ENCODE data around the gene MTR. TPM values are rescaled to one million over a fixed set of nuclear protein-coding genes. Genes with fewer than 3 reads are reported as not detected.

Gene MTR
- total RNA-seq, 1 experiment from 2014 or later: 35.5 TPM

DNA sequence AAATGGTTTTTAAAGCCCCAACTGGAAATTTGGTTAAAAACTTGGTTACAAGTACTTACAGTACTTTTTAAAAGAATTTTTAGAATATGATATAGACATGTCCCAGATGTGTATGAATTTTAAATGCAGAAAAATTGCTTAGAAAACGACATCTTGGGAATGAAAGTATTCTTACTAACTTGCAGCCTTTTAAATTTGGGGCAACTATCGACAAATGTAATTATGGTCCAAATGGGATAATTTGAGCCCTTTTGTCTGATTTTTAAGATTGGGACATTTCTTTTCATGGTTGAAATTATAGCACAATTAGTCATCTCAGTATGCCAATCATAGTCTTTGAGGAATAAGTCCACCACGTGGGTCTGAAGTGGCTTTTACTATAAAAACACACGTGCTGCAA, 43.2 kb upstream of the MTR start:
- Histone ChIP-seq H3K9ac (ENCODE audit: extremely low read depth, insufficient read length, low read length) (no peak overlapping the region), H3K9me3 (ENCODE audit: control insufficient read depth, low read depth, low read length) (no peaks in the 10 kb centered on the region), H2AFZ (ENCODE audit: low read length) (no peak overlapping the region), H3K14ac (ENCODE audit: insufficient read depth, low read length) (no peak overlapping the region), H4K5ac (ENCODE audit: insufficient read length, low read depth, low read length) (no peak overlapping the region), H2BK15ac (ENCODE audit: low read depth, low read length) (no peak overlapping the region), H2BK5ac (ENCODE audit: insufficient read length, low read length) (no peak overlapping the region), H3K56ac (ENCODE audit: insufficient read length, low read depth, low read length) (no peak overlapping the region), H3T11ph (ENCODE audit: low read length) (no peak overlapping the region), H3K23me2 (ENCODE audit: insufficient read length, low read depth, low read length, poor library complexity, severe bottlenecking) (no peaks in the 10 kb centered on the region), H3K27ac (ENCODE audit: insufficient read length, low read depth, low read length) (no peak overlapping the region), H4K91ac (ENCODE audit: insufficient read length, low read depth, low read length) (no peak overlapping the region), H2BK120ac (ENCODE audit: low read depth, low read length, poor library complexity, severe bottlenecking) (no peak overlapping the region), H3K27me3 (ENCODE audit: insufficient read depth, low read length) (no peaks in the 10 kb centered on the region), H3K23ac (ENCODE audit: insufficient read length, low read depth, low read length) (no peak overlapping the region), H3K18ac (ENCODE audit: insufficient read length, low read depth, low read length) (no peak overlapping the region), H2BK20ac (ENCODE audit: low read depth, low read length, poor library complexity, severe bottlenecking) (no peak overlapping the region), H3K4me2 (ENCODE audit: insufficient read depth, insufficient read length, low read length) (no peak overlapping the region), H2BK12ac (ENCODE audit: insufficient read length, low read depth, low read length) (no peak overlapping the region), H4K20me1 (ENCODE audit: control insufficient read depth, insufficient read depth, insufficient read length) (no peaks in the 10 kb centered on the region), H4K8ac (replicated peaks; ENCODE audit: insufficient read length, low read depth, low read length) (no peak overlapping the region), H3K79me1 (ENCODE audit: insufficient read depth, low read depth, low read length, poor library complexity, severe bottlenecking) (no peaks in the 10 kb centered on the region), H2AK5ac (ENCODE audit: insufficient read length, low read length) (no peak overlapping the region), H3K4ac (ENCODE audit: low read depth, low read length) (no peak overlapping the region), H3K79me2 (ENCODE audit: insufficient read depth, low read length) (no peaks in the 10 kb centered on the region), H3K4me1 (ENCODE audit: insufficient read depth, low read length) (no peaks in the 10 kb centered on the region)
- peaks cover 0 to 8% (median 6%) of the 10 kb centered on the region in 3 experiments; a peak in 3 of 7 replicates for H3K36me3 Mint-ChIP-seq (ENCODE audit: insufficient read depth in 1 of 3, low read depth in 3 of 3)
- TF ChIP-seq, protein P1, sequence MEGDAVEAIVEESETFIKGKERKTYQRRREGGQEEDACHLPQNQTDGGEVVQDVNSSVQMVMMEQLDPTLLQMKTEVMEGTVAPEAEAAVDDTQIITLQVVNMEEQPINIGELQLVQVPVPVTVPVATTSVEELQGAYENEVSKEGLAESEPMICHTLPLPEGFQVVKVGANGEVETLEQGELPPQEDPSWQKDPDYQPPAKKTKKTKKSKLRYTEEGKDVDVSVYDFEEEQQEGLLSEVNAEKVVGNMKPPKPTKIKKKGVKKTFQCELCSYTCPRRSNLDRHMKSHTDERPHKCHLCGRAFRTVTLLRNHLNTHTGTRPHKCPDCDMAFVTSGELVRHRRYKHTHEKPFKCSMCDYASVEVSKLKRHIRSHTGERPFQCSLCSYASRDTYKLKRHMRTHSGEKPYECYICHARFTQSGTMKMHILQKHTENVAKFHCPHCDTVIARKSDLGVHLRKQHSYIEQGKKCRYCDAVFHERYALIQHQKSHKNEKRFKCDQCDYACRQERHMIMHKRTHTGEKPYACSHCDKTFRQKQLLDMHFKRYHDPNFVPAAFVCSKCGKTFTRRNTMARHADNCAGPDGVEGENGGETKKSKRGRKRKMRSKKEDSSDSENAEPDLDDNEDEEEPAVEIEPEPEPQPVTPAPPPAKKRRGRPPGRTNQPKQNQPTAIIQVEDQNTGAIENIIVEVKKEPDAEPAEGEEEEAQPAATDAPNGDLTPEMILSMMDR (conservative IDR thresholded peaks at IDR 0.05): no peak
- peaks cover 0 to 2% of the 10 kb centered on the region in 2 experiments; a peak in 1 of 4 replicates for H3K4me1 Mint-ChIP-seq
- no peaks in the 10 kb centered on the region for H3K27me3 Mint-ChIP-seq (ENCODE audit: low read depth)
- H3K27ac Mint-ChIP-seq: no peak overlapping the region
- no CpG with 5 or more reads among the region's 4 CpGs for WGBS (ENCODE audit: extremely low coverage, insufficient read length, low lambda C conversion rate)
- H3K4me3 Mint-ChIP-seq: no peak overlapping the region
- H3K9me3 Mint-ChIP-seq: no peaks in the 10 kb centered on the region
- DNase-seq: no peak
